ENCODE results near the gene PNPLA6.

Gene PNPLA6

DNA sequence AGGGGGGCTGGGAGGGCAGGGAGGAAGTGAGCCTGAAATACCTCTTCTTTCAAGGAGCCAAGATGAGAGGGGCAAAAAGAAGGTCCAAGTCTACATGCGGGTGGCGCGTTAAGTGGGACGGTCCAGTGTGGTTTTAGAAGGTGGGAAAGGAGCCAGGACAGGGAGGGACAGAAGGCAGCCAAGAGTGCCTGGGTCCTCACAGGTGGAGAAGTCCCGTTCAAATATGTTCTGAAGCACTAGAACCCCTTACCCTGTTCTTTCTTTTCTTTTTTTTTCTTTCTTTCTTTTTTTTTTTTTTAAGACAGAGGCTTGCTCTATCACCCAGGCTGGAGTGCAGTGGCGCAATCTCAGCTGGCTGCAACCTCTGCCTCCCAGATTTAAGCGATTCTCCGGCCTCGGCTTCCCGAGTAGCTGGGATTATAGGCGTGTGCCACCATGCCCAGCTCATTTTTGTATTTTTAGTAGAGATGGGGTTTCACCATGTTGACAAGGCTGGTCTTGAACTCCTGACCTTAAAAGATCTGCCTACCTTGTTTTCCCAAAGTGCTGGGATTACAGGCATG, 67.5 kb downstream of the PNPLA6 start:
- DNase-seq, result no peak

DNA sequence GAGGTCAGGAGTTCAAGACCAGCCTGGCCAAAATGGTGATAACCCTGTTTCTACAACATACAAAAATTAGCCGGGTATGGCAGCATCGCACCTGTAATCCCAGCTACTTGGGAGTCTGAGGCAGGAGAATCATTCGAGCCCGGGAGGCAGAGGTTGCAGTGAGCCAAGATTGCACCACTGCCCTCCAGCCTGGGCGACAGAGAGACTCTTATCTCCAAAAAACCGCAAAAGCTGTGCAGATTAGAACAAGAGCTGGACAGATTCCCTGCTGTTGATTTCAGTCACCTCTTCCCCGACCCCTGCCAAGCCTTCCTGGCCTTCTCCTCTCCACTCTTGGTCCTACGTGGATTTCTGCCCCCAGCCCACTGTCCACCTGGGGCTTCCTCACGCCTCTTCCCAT, 68.4 kb downstream of the PNPLA6 start:
- no peak for DNase-seq

- DNase-seq, result no peak
Observed at GRCh38 chr19:7605490-7606222, 70.1 kb downstream of the PNPLA6 start.

- no peak for DNase-seq
Observed at GRCh38 chr19:7606289-7606688, 70.8 kb downstream of the PNPLA6 start.

DNA sequence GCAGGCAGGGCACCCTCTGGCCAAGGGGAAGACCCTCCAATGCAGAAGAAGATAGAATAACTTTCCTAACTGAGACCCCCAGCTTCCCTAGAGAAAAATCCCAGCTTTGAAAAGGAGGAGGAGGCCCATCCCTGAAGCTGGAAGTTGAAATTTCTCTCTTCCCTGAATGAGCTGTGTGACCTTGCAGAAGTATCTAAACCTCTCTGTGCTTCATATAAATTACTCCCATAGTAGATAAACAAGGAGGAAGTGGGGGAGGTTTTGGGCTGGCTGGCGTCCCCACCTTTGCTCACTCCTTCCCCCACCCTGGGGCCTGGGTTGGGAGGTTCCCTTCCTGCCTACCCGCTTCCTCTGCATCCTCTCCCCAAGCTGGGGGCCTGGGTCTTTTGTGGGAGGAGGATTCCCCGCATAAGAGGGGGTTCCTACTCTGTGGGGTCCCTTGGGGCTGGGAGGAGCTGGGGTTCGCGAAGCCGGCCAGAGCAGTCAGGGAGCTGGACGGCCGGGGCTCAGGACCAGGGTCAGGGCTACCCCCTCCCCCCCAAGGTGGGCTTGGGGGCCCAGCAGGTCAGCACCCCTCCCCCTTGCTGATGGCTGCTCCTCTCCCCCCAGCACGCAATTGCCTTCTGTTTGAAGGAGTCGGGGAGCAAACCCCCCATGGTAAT, 71.8 kb downstream of the PNPLA6 start:
- no peak for DNase-seq

GRCh38 chr19:7607874-7608560, 72.5 kb downstream of the PNPLA6 start:
- DNase-seq, result no peak

GRCh38 chr19:7610491-7611240, 75.1 kb downstream of the PNPLA6 start:
- no peak for DNase-seq
